OCI-LY7 (cell line): Measurements from ENCODE around the gene LRPAP1. TPM values are rescaled to one million over a fixed set of nuclear protein-coding genes. Genes with fewer than 3 reads are reported as not detected.

ENCODE experiments used
- BruUV-seq: library from RNA; stranded (reverse); fragments of 400-500 nt; replicated peaks from 2 replicates; lab custom pipeline; 2021; lab: Mats Ljungman, UMichigan
- CTCF ChIA-PET: fragments of 300-600 bp; sonication (Branson Sonifier 250); formaldehyde crosslinking; loops from one replicate; lab custom pipeline; 2022; ENCODE audit warnings: antibody characterized with exemption; ENCODE audit not compliant: unreplicated experiment; lab: Charles Lee
- POLR2A ChIA-PET: fragments of 300-600 bp; sonication (Branson Sonifier 250); formaldehyde crosslinking; loops from one replicate; lab custom pipeline; 2022; ENCODE audit warnings: antibody characterized with exemption; lab: Charles Lee
- DNase-seq: peaks from one replicate; pipeline ENCODE4 v3.0.0-alpha.2; 2015; ENCODE audit warnings: low spot score
- H2AFZ ChIP-seq: fragments of 200-600 bp; sonication (generic), shearing (Covaris generic); 2 replicates; pipeline ENCODE4 v1.6.1; 2014; ENCODE audit warnings: mild to moderate bottlenecking, antibody characterized with exemption, low read length, moderate library complexity
- H3K27ac ChIP-seq: fragments of 200-600 bp; sonication (generic); 2 replicates; pipeline ENCODE4 v1.5.1; 2014; ENCODE audit warnings: mixed run types, low read depth, mild to moderate bottlenecking, moderate library complexity, low read length, inconsistent platforms; ENCODE audit not compliant: poor library complexity, severe bottlenecking
- H3K36me3 ChIP-seq: fragments of 200-600 bp; sonication (generic); 2 replicates; pipeline ENCODE4 v1.6.1; 2014; ENCODE audit warnings: mild to moderate bottlenecking, antibody characterized with exemption, low read length, moderate library complexity, mixed read lengths; ENCODE audit not compliant: insufficient read depth
- H3K4me1 ChIP-seq: fragments of 200-600 bp; sonication (generic); 2 replicates; pipeline ENCODE4 v1.5.1; 2014; ENCODE audit warnings: mild to moderate bottlenecking, low read length; ENCODE audit not compliant: insufficient read depth, poor library complexity, severe bottlenecking
- H3K4me2 ChIP-seq: fragments of 200-600 bp; sonication (generic); 2 replicates; pipeline ENCODE4 v1.6.1; 2014; ENCODE audit warnings: mild to moderate bottlenecking, low read length
- H3K4me3 ChIP-seq: fragments of 200-600 bp; sonication (generic); 2 replicates; pipeline ENCODE4 v1.5.1; 2014; ENCODE audit warnings: mild to moderate bottlenecking, low read depth, low read length; ENCODE audit not compliant: poor library complexity, severe bottlenecking
- H3K79me2 ChIP-seq: fragments of 200-600 bp; sonication (generic); 2 replicates; pipeline ENCODE4 v1.6.1; 2016; ENCODE audit warnings: low read depth, mild to moderate bottlenecking, low read length, moderate library complexity, mixed read lengths; ENCODE audit not compliant: insufficient read depth
- H3K9me2 ChIP-seq: fragments of 200-600 bp; sonication (generic); 2 replicates; pipeline ENCODE4 v1.6.1; 2016; ENCODE audit warnings: mild to moderate bottlenecking, low read length, mixed read lengths; ENCODE audit not compliant: insufficient read depth
- H3K9me3 ChIP-seq: fragments of 200-600 bp; sonication (generic); 2 replicates; pipeline ENCODE4 v1.6.1; 2014; ENCODE audit warnings: mild to moderate bottlenecking, mixed run types, low read length, mixed read lengths
- H4K20me1 ChIP-seq: fragments of 200-600 bp; sonication (generic); 2 replicates; pipeline ENCODE4 v1.6.1; 2014; ENCODE audit warnings: mild to moderate bottlenecking, antibody characterized with exemption, low read length, moderate library complexity, mixed read lengths; ENCODE audit not compliant: insufficient read depth
- EZH2phosphoT487 ChIP-seq: fragments of 200-600 bp; sonication (generic); IDR thresholded peaks from 2 replicates; pipeline ENCODE4 v1.6.1; 2018; ENCODE audit warnings: low read depth, borderline replicate concordance, mild to moderate bottlenecking, mixed run types, antibody characterized with exemption, low read length, moderate library complexity, mixed read lengths
- intact Hi-C: fragments of 100-400 bp; cut with micrococcal nuclease; formaldehyde crosslinking; loops from one replicate; pipeline ENCODE4 v1.10.0; 2022; ENCODE audit not compliant: unreplicated experiment
- total RNA-seq, 2 experiments: library from RNA; depleted of rRNA in 1 of 2; stranded (reverse); fragments of >200 nt in 1 of 2; shearing (Covaris generic) in 1 of 2; gene quantifications; 2 replicates each; pipeline ENCODE4 v1.2.3, GENCODE V29; 2014 to 2022
- TF ChIP-seq, protein P1 (sequence below): fragments of 200-600 bp; sonication (generic); conservative IDR thresholded peaks from 2 replicates; pipeline ENCODE4 v1.5.1; 2014; ENCODE audit warnings: mild to moderate bottlenecking, antibody characterized with exemption, low read length, moderate library complexity, mixed read lengths

LRPAP1 gene
- total RNA-seq, 2 experiments from 2014 or later = 46.2 to 54.7 TPM

DNA sequence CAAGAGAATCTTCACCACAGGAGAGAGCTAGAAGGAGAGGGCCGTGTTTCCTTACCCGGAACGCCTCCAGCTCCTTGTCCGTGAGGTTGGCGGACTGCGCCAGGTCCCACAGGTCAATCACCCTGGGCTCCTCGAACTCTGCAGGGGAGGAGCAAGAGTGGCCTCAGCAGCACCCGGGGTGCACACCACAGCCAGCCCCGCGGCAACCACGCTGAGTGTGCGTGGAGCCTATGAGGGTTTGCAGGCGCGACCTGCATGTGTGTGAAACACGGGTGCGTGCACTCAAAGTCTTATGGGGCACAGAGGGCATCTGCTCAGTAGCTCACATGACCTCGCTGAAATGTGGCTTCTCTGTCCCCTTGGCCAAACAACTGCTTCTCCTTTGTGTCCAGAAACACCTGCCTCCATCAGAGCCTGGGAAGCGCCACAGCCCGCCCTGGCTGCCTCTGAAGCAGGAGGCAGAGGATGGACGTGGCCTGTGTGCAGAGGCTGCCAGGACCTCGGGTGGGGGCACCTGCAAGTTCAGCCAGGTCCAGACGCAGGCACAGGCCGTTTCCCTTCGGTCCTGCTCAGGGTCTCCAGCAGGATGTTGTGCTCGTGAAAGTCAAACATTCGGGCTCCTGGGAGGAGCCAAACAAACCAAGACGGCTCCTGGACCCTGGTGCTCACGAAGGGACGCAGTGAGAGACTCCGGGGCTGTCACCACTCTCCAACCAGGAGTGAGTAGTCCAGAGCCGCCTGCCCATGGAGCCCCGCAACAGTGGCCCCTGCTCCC, 16.0 kb downstream of the LRPAP1 start:
- Histone ChIP-seq H3K36me3 (peaks cover 76% of the 10 kb centered on the region), H3K79me2 (no peaks in the 10 kb centered on the region), H4K20me1 (no peaks in the 10 kb centered on the region), H3K4me2 (no peak overlapping the region), H3K27ac (no peak overlapping the region), H3K4me3 (no peak overlapping the region), H3K4me1 (no peaks in the 10 kb centered on the region), H2AFZ (no peak overlapping the region), H3K9me2 (no peaks in the 10 kb centered on the region), H3K9me3 (no peaks in the 10 kb centered on the region)
- intact Hi-C loops = no loop called here
- no TSS peak for BruUV-seq
- TF ChIP-seq EZH2phosphoT487 = no peak
- TF ChIP-seq, protein P1, sequence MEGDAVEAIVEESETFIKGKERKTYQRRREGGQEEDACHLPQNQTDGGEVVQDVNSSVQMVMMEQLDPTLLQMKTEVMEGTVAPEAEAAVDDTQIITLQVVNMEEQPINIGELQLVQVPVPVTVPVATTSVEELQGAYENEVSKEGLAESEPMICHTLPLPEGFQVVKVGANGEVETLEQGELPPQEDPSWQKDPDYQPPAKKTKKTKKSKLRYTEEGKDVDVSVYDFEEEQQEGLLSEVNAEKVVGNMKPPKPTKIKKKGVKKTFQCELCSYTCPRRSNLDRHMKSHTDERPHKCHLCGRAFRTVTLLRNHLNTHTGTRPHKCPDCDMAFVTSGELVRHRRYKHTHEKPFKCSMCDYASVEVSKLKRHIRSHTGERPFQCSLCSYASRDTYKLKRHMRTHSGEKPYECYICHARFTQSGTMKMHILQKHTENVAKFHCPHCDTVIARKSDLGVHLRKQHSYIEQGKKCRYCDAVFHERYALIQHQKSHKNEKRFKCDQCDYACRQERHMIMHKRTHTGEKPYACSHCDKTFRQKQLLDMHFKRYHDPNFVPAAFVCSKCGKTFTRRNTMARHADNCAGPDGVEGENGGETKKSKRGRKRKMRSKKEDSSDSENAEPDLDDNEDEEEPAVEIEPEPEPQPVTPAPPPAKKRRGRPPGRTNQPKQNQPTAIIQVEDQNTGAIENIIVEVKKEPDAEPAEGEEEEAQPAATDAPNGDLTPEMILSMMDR = no peak
- CTCF ChIA-PET = no interaction called here
- no peak for DNase-seq
- POLR2A ChIA-PET = no interaction called here

- no peak overlapping the region for H3K4me3 ChIP-seq
- CTCF ChIA-PET = no interaction called here
- no peak overlapping the region for H2AFZ ChIP-seq
- BruUV-seq = no TSS peak
- H3K4me2 ChIP-seq = no peak overlapping the region
- intact Hi-C loops = no loop called here
- no peak for DNase-seq
- no peaks in the 10 kb centered on the region for H3K9me2 ChIP-seq
- H3K9me3 ChIP-seq = no peaks in the 10 kb centered on the region
- POLR2A ChIA-PET = no interaction called here
- TF ChIP-seq EZH2phosphoT487 = no peak
- TF ChIP-seq, protein P1 = no peak
- no peak overlapping the region for H3K27ac ChIP-seq
- no peaks in the 10 kb centered on the region for H3K79me2 ChIP-seq
- no peaks in the 10 kb centered on the region for H4K20me1 ChIP-seq
- H3K4me1 ChIP-seq = no peaks in the 10 kb centered on the region
- peaks cover 77% of the 10 kb centered on the region for H3K36me3 ChIP-seq
Observed at GRCh38 chr4:3515646-3516045, 16.6 kb downstream of the LRPAP1 start.

- CTCF ChIA-PET = interaction anchor here (0.5 kb wide), 1 partner anchor 441 kb away, joined by 4 read pairs; no protein-coding TSS in a partner anchor
- no peak overlapping the region for H3K4me3 ChIP-seq
- H3K36me3 ChIP-seq = peaks cover 81% of the 10 kb centered on the region
Observed at GRCh38 chr4:3514806-3515501, 17.3 kb downstream of the LRPAP1 start.

More at GRCh38 chr4:3514806-3515501, 17.3 kb downstream of the LRPAP1 start:
- no TSS peak for BruUV-seq
- intact Hi-C loops = no loop called here
- no peaks in the 10 kb centered on the region for H3K79me2 ChIP-seq
- TF ChIP-seq EZH2phosphoT487 = no peak
- TF ChIP-seq, protein P1 = peak; percentile 48; the same call in 1 of the 2 replicates
- no peaks in the 10 kb centered on the region for H3K9me2 ChIP-seq
- H3K4me2 ChIP-seq = no peak overlapping the region
- POLR2A ChIA-PET = no interaction called here
- H2AFZ ChIP-seq = no peak overlapping the region
- H3K27ac ChIP-seq = no peak overlapping the region
- H3K9me3 ChIP-seq = no peaks in the 10 kb centered on the region
- DNase-seq = no peak
- H4K20me1 ChIP-seq = no peaks in the 10 kb centered on the region
- no peaks in the 10 kb centered on the region for H3K4me1 ChIP-seq
